SK-N-MC (cell line): ENCODE results near the gene ABHD2.

Experiments used
- EZH2 ChIP-seq: fragments of 200-600 bp; sonication (generic); IDR thresholded peaks from one replicate; pipeline ENCODE4 v1.6.1; 2017; ENCODE audit warnings: antibody characterized with exemption
- POLR2AphosphoS5 ChIP-seq: IDR thresholded peaks from 2 replicates; pipeline ENCODE4 v1.6.1; 2012; ENCODE audit warnings: mild to moderate bottlenecking, low read depth, low read length, borderline replicate concordance

DNA sequence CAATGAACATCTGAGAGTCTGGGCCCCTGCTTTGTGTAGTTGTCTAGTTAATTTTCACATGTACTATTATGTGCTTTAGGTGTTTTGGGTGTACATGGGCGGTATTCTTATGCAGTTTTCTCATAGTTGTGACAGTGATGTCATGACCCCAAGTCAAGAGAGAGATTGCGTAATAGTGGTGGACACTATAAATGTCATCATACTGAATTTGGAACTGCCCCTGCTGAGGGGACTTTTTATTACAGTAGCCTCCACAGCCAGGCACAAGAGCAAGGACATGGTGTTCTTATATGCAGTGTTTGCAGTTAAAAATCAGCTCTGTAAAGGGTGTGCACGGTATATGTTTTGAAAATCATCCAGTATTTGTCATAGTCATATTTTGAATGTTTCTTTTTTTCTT is 29.5 kb downstream of the ABHD2 start:
- TF ChIP-seq EZH2, result no peak
- TF ChIP-seq POLR2AphosphoS5, result no peak
